ENCODE measurements around the gene IL1RN. TPM values are rescaled to one million over a fixed set of nuclear protein-coding genes. Genes with fewer than 3 reads are reported as not detected.
"Not testable (repeated sequence)": the region's sequence is repeated elsewhere in the genome, so short reads cannot be mapped to it uniquely, and the experiment has no call there.

IL1RN gene
- polyA plus RNA-seq, 3 donors: 89.9 to 109 (median 92.0) TPM

- intact Hi-C loops (cut with micrococcal nuclease): no loop called here
- no peaks in the 10 kb centered on the region for H3K27me3 ChIP-seq (ENCODE audit: control insufficient read depth in 2 of 2, insufficient read depth in 2 of 2, low read length in 2 of 2)
- H3K4me1 Mint-ChIP-seq: peaks cover 10% of the 10 kb centered on the region
- peaks cover 6 to 24% (median 14%) of the 10 kb centered on the region in 7 donors for H3K9me3 Mint-ChIP-seq
- no peaks in the 10 kb centered on the region for H3K36me3 ChIP-seq (replicated peaks in 1 of 2; ENCODE audit: control insufficient read depth in 1 of 2, insufficient read depth in 2 of 2, low read length in 2 of 2)
- 100% methylated on average over 4 of the region's 5 CpGs for WGBS (ENCODE audit: insufficient coverage)
- no peak overlapping the region for H3K27ac ChIP-seq (ENCODE audit: low read depth in 1 of 2, low read length in 2 of 2)
- no peak overlapping the region for H2AFZ ChIP-seq (ENCODE audit: insufficient read depth, low read depth, low read length, poor library complexity, severe bottlenecking)
- no peak for TF ChIP-seq CTCF (IDR thresholded peaks at IDR 0.05)
- H3K27ac Mint-ChIP-seq: peak overlapping the region in 1 of 7 donors; percentile 16
- H3K9me3 ChIP-seq (replicated peaks in 1 of 2; ENCODE audit: control insufficient read depth in 1 of 2, insufficient read depth in 1 of 2, low read length in 2 of 2): peaks cover 0 to 6% of the 10 kb centered on the region in 2 donors
- DNase-seq: no peak
- H3K79me2 ChIP-seq (ENCODE audit: insufficient read depth, low read length): no peaks in the 10 kb centered on the region
- no peaks in the 10 kb centered on the region for H3K36me3 Mint-ChIP-seq
- H3K4me2 ChIP-seq (replicated peaks; ENCODE audit: extremely low read depth, low read length, poor library complexity, severe bottlenecking): no peak overlapping the region
- no peaks in the 10 kb centered on the region for H4K20me1 ChIP-seq (ENCODE audit: insufficient read depth, low read length)
- peaks cover 1 to 5% (median 4%) of the 10 kb centered on the region in 3 donors for H3K27me3 Mint-ChIP-seq (ENCODE audit: low read depth in 3 of 3)
- no peak overlapping the region for H3K9ac ChIP-seq (ENCODE audit: insufficient read depth, low read length, poor library complexity, severe bottlenecking)
- H3K4me1 ChIP-seq (ENCODE audit: control insufficient read depth in 1 of 2, insufficient read depth in 2 of 2, low read length in 2 of 2): peaks cover 11 to 21% of the 10 kb centered on the region in 2 donors
- no peak overlapping the region for H3K4me3 ChIP-seq (replicated peaks in 1 of 3; ENCODE audit: low read depth in 2 of 3, low read length in 3 of 3)
- H3K4me3 Mint-ChIP-seq: no peak overlapping the region
These were observed 34.4 kb upstream of the IL1RN start for GRCh38 chr2:113092864-113093612.

- no peak for DNase-seq
- H3K27ac ChIP-seq (ENCODE audit: low read depth in 1 of 2, low read length in 2 of 2): no peak overlapping the region
- Mint-ChIP-seq H3K27me3 (ENCODE audit: low read depth in 3 of 3) (peaks cover 3 to 5% (median 4%) of the 10 kb centered on the region in 3 donors), H3K27ac (no peak overlapping the region), H3K36me3 (no peaks in the 10 kb centered on the region), H3K9me3 (peaks cover 9 to 28% (median 19%) of the 10 kb centered on the region in 7 donors), H3K4me1 (peaks cover 15% of the 10 kb centered on the region), H3K4me3 (no peak overlapping the region)
- H3K79me2 ChIP-seq (ENCODE audit: insufficient read depth, low read length): no peaks in the 10 kb centered on the region
- H4K20me1 ChIP-seq (ENCODE audit: insufficient read depth, low read length): no peaks in the 10 kb centered on the region
- H3K9me3 ChIP-seq (replicated peaks in 1 of 2; ENCODE audit: control insufficient read depth in 1 of 2, insufficient read depth in 1 of 2, low read length in 2 of 2): peaks cover 0 to 6% of the 10 kb centered on the region in 2 donors
- no peak overlapping the region for H3K4me3 ChIP-seq (replicated peaks in 1 of 3; ENCODE audit: low read depth in 2 of 3, low read length in 3 of 3)
- H3K4me2 ChIP-seq (replicated peaks; ENCODE audit: extremely low read depth, low read length, poor library complexity, severe bottlenecking): no peak overlapping the region
- intact Hi-C loops (cut with micrococcal nuclease): no loop called here
- H3K36me3 ChIP-seq (replicated peaks in 1 of 2; ENCODE audit: control insufficient read depth in 1 of 2, insufficient read depth in 2 of 2, low read length in 2 of 2): no peaks in the 10 kb centered on the region
- no peak for TF ChIP-seq CTCF (IDR thresholded peaks at IDR 0.05)
- H3K27me3 ChIP-seq (ENCODE audit: control insufficient read depth in 2 of 2, insufficient read depth in 2 of 2, low read length in 2 of 2): no peaks in the 10 kb centered on the region
- no CpG with 5 or more reads among the region's 2 CpGs for WGBS (ENCODE audit: insufficient coverage)
- H2AFZ ChIP-seq (ENCODE audit: insufficient read depth, low read depth, low read length, poor library complexity, severe bottlenecking): no peak overlapping the region
- H3K9ac ChIP-seq (ENCODE audit: insufficient read depth, low read length, poor library complexity, severe bottlenecking): no peak overlapping the region
- peaks cover 11 to 27% of the 10 kb centered on the region in 2 donors for H3K4me1 ChIP-seq (ENCODE audit: control insufficient read depth in 1 of 2, insufficient read depth in 2 of 2, low read length in 2 of 2)
These were observed 33.8 kb upstream of the IL1RN start for GRCh38 chr2:113093613-113093977.

- H3K36me3 Mint-ChIP-seq; H3K4me2 ChIP-seq (replicated peaks; ENCODE audit: extremely low read depth, low read length, poor library complexity, severe bottlenecking); H3K27ac Mint-ChIP-seq; H3K27me3 ChIP-seq (ENCODE audit: control insufficient read depth in 2 of 2, insufficient read depth in 2 of 2, low read length in 2 of 2); H3K27me3 Mint-ChIP-seq (ENCODE audit: low read depth in 3 of 3); H2AFZ ChIP-seq (ENCODE audit: insufficient read depth, low read depth, low read length, poor library complexity, severe bottlenecking); H3K9me3 ChIP-seq (replicated peaks in 1 of 2; ENCODE audit: control insufficient read depth in 1 of 2, insufficient read depth in 1 of 2, low read length in 2 of 2); H3K9ac ChIP-seq (ENCODE audit: insufficient read depth, low read length, poor library complexity, severe bottlenecking); H3K36me3 ChIP-seq (replicated peaks in 1 of 2; ENCODE audit: control insufficient read depth in 1 of 2, insufficient read depth in 2 of 2, low read length in 2 of 2); DNase-seq; H3K79me2 ChIP-seq (ENCODE audit: insufficient read depth, low read length); H3K4me3 Mint-ChIP-seq; H3K27ac ChIP-seq (ENCODE audit: low read depth in 1 of 2, low read length in 2 of 2); H3K4me3 ChIP-seq (replicated peaks in 1 of 3; ENCODE audit: low read depth in 2 of 3, low read length in 3 of 3); H4K20me1 ChIP-seq (ENCODE audit: insufficient read depth, low read length); intact Hi-C loops (cut with micrococcal nuclease): not testable (repeated sequence)
- Mint-ChIP-seq H3K9me3 (peaks cover 9 to 29% (median 19%) of the 10 kb centered on the region in 7 donors), H3K4me1 (peaks cover 15% of the 10 kb centered on the region)
- 100% methylated on average over 1 of the region's 14 CpGs for WGBS (ENCODE audit: insufficient coverage)
- peaks cover 0 to 11% of the 10 kb centered on the region in 2 donors for H3K4me1 ChIP-seq (ENCODE audit: control insufficient read depth in 1 of 2, insufficient read depth in 2 of 2, low read length in 2 of 2)
These were observed 31.1 kb upstream of the IL1RN start for GRCh38 chr2:113096306-113096705.
